HCEC 1CT (cell line): ENCODE data around the gene PSMC1.

Experiments
- DNase-seq: peaks from one replicate; pipeline ENCODE4 v3.0.0-alpha.2; 2017

The PSMC1 gene

DNA sequence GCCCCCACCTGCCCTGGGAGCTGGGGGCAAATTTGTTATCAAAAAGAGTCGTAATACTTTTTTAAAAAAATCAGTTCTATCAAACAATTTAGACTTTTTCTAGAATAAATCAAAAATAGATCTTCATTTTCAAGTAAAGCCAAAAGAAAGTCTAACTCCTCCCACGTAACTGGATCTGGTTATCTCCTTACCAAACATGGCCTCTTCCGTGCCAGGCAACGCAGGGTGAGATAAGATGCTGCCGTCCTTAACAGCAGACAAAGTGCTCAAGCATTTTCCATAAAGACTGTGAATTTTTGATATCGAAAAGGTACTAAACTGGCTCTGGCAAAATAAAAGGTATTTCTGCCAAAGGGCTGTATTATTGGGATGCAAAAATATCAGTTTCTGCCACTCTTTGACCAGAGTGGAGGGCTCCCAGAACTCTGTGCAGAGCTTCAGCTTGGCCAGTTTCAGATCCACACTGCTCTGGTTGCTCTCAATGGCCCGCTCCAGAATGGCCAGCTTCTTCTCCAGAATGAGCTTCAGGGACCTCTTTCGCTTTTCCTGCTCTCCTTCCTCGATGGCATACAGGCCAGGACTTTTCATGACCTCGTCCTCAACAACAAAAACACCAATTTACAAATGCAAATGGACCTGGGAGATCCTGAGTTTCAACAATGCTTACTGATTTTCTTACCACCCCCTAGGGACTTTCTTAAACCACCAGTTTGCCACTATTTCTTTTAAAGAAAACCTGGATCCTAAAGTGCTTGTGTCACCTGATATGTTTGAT lies 46.4 kb downstream of the PSMC1 start:
- no peak for DNase-seq

DNA sequence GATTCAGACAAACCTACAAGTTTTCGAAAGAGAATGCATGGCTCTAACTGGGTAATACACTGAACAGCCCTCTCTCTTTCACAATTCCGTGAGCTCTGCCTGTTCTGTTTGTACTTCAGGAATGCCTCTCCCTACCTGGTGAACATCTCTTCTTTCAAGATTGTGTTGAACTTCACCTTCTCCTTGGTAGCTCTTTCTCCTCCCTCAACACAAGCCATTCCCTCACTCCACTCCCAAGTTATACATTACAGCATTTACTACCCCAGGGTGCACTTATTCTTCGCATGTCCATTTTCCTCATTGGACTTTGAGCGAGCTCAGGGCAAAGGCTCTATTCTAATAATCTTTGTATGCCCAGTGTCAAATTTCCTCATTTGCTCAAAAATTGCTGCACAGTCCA lies 47.1 kb downstream of the PSMC1 start:
- DNase-seq = no peak

DNA sequence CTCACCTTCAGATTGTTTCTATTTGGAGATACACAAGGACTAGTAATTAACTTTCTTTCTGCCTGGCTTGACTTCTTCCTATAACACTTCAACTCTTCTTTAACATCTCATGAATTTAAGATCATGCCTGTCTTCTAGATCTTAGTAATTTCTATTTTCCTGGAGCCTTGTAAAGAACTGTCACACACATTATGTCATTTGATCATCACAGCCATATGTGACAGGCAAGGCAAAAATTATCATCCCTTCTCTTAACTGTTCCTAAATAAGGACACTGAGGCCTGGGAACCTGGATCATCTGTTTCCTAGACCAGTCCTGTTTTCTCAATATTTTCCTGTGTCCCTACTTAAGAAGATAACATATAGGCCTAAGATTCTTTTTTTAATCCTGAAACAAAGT lies 48.1 kb downstream of the PSMC1 start:
- no peak for DNase-seq

DNA sequence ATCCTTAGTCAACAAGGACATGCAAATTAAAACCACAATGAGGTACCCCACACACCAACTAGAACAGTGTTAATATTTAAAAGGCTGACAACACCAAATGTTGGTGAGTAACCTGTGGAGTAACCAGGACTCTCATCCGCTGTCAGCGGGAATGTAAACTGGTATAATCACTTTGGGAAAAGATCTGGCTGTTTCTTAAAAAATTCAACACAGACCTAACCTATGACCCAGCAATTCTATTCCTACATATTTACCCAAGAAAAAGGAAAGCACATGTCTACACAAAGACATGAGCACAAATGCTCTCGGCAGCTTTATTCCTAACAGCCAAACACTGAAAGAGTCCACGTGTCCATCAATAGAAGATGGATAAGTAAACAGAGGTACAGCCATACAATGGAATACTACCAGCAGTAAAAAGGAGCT lies 48.8 kb downstream of the PSMC1 start:
- no peak for DNase-seq

DNA sequence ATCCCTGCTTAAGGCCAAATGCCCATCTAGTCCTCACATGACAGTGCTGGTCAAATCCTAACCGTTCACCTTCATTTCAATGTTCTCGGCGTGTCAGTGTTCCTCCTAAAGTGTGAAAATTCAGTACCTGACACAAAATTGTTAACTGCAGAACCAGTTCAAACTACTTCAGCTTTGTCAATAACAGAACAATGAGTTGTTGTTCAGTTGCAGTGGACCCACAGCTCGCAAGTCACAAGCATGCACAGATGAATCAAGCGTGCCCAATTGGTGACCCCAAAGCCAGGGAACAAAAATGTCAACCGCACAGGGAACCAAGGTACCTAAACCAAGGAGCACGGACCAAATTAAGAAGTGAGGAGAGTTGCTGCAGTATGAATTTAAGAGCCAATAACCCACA lies 52.2 kb downstream of the PSMC1 start:
- no peak for DNase-seq

DNA sequence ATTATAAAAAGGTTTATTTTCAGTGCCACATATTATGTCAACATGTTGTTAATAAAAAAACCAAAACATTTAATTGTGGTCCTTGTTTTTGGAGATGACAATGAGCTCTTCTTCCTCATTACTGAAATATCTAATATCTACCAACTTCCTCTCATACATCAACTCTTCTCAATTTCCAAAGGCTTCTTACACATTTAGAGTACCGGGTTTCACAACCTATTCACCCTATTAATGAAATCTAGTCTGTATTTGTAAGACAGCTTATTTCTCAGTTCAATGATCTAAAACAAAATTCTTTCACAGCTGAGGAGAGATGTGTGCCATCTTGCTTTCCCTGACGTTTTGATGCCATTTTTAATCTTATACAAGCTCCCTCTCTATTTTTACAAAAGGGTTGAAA lies 60.9 kb downstream of the PSMC1 start:
- DNase-seq = no peak

DNA sequence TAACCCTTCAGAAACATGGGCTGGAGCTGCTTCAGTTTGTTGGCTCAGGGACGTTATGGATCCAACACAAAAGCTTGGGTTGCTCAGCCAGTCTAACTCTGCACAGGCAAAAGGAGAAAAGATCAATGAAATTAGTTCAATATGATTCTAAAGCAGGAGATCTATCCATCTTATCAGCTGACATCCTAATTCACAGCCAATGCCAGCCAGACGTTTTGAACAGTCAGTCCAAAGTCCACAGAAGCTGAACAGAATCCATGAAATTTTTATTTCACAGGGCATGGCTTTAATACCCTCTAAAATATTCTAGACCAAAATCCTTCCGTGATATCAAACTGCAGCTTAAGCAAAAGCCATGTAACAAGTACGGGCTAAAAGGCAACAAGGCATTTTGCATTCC lies 61.7 kb downstream of the PSMC1 start:
- DNase-seq = no peak

DNA sequence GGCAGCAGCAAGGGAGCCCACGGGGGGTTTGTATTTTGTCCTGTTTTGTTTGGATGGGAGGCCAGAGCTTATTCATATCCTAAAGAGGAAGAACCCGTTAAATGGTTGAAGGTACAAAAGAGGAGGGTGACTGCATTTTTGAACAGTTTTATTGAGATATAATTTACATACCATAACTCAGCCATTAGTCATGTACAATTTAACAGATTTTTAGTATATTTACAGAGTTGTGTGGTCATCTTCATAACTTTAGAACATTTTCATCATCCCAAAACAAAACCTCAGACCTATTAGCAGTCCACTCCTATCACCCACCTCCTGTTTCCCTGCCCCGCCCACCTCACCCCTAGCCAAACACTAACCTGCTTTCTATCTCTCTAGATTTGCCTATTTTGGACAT lies 62.8 kb downstream of the PSMC1 start:
- DNase-seq = peak; percentile 58

DNA sequence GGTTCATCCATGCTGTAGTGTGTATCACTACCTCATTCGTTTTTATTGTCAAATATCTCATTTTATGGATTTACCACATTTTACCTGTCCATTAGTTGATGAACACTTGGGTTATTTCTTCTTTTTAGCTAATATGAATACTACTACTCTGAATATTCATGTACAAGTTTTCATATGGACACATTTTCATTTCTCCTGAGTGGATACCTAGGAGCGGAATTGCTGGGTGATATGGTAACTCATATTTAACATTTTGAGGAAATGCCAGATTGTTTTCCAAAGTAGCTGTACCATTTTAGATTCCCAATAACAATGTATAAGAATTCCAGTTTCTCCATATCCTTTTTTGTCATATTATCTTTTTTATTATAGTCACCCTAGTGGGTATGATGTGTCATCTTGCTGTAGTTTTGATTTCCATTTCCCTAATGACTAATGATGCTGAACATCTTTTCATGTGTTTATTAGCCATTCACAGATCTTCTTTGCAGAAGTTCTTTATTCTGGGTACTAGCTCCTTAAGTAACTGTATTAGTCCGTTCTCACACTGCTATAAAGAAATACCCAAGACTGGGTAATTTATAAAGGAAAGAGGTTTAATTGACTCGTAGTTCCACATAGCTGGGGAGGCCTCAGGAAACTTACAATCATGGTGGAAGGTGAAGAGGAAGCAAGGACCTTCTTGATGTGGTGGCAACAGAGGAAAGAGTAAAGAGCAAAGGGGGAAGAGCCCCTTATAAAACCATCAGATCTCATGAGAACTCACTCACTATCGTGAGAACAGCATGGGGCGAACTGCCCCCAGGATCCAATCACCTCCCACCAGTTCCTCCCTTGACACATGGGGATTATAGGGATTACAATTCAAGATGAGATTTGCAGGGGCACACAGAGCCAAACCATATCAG lies 63.5 kb downstream of the PSMC1 start:
- peak; percentile 9 for DNase-seq

DNA sequence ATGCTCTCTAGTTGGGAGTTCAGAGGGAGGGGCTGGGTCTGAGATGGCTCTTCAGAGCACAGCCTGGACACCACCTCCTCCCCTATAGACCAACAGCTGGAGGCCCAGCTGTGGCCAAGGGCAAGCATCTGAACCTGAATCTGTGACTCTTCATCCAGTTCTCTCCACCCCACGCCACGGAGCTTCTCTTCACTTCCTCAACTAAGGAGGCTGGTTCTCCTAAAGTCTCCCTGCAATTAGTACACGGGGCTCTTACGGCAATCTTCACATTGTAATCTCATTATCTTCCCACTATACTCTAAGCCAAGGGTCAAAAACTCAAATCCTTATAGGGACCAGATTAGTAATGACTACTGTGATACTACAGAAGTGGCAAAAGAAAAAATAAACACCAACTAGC lies 65.5 kb downstream of the PSMC1 start:
- no peak for DNase-seq
